ENCODE measurements around the gene DESI2.
A peak's percentile ranks its signal among the peaks of the same experiment; 100 is the strongest.

DESI2 gene

DNA sequence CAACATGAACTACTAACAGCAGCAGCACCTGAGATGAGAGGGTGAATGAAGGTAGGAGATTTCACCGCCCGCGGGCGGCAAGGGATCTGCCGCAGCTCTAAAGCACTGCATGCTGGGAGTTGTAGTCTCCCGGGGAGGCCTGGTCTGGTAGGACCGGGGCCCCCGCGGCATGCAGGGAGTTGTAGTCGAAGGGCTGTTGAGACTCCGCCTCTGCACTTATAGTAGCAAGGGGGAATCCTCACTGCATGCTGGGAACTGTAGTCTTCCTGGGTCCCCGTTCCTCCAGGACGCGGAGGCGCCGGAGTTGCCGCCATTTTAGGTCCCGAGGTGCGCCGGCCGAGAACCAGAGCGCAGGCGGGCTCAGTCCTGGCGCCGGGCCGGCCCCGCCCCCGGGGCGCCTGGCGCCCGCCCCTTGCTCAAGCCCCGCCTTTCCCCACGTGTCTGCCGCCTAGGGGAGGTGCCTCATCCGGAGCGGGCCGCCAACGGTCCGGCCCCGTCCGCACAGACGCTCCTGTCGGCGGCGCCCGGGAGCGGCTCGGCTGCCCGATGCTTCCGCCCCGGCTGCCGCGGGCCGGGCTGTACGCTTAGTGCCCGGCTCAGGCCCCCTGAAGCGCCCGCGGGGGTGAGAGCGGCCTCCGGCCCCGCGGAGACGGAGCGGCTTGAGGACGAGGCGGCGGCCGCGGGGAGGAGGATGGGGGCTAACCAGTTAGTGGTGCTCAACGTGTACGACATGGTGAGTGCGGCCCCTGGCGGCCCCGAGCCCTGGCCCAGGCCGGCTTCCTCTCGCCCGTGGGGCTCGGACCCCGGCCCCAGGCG, at the start of gene DESI2:
TSS of gene DESI2 (plus strand) at position 504 of the 816 bp plus-strand sequence. CDS start at position 692, 188 bp downstream.
- Histone ChIP-seq H3K9me3 (ENCODE audit: control insufficient read depth in 2 of 2, low read length in 2 of 2) (no peaks in the 10 kb centered on the region), H3K4me1 (ENCODE audit: control insufficient read depth, insufficient read depth, low read length) (peaks cover 5% of the 10 kb centered on the region), H3K4me3 (ENCODE audit: low read length in 2 of 2) (peak within 1 kb of the TSS; percentile 82 to 93), H3K27ac (ENCODE audit: low read length) (peak within 1 kb of the TSS; percentile 78), H3K27me3 (ENCODE audit: control insufficient read depth in 1 of 2, insufficient read depth in 2 of 2, low read length in 2 of 2) (no peaks in the 10 kb centered on the region), H3K36me3 (ENCODE audit: control insufficient read depth in 2 of 2, insufficient read depth in 2 of 2, low read length in 2 of 2) (no peaks in the 10 kb centered on the region), H3K9ac (ENCODE audit: low read length in 2 of 2) (peak within 1 kb of the TSS; percentile 83 to 91)

DNA sequence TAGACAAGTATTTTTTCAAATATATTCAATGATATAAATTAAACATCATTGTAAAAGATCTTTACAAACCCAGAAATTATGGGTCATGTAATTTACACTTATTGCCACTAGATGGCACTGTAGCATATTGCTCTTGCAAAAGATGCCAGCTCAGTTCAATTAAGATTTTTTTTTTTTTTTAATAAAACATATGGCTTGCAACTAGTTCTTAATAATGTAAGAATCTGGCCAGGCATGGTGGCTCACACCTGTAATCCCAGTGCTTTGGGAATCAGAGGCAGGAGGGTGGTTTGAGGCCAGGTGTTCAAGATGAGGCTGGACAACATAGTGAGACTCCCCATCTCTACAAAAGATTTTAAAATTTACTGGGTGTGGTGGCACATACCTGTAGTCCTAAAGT, 49.4 kb upstream of the DESI2 start:
- H3K27me3 ChIP-seq (ENCODE audit: control insufficient read depth in 1 of 2, insufficient read depth in 2 of 2, low read length in 2 of 2), result peaks cover 0 to 2% of the 10 kb centered on the region in 2 donors
- H3K9me3 ChIP-seq (ENCODE audit: control insufficient read depth in 2 of 2, low read length in 2 of 2), result no peaks in the 10 kb centered on the region
- H3K4me3 ChIP-seq (ENCODE audit: low read length in 2 of 2), result no peak overlapping the region
- no peaks in the 10 kb centered on the region for H3K4me1 ChIP-seq (ENCODE audit: control insufficient read depth, insufficient read depth, low read length)
- H3K9ac ChIP-seq (ENCODE audit: low read length in 2 of 2), result no peak overlapping the region
- H3K27ac ChIP-seq (ENCODE audit: low read length), result no peak overlapping the region
- no peaks in the 10 kb centered on the region for H3K36me3 ChIP-seq (ENCODE audit: control insufficient read depth in 2 of 2, insufficient read depth in 2 of 2, low read length in 2 of 2)

DNA sequence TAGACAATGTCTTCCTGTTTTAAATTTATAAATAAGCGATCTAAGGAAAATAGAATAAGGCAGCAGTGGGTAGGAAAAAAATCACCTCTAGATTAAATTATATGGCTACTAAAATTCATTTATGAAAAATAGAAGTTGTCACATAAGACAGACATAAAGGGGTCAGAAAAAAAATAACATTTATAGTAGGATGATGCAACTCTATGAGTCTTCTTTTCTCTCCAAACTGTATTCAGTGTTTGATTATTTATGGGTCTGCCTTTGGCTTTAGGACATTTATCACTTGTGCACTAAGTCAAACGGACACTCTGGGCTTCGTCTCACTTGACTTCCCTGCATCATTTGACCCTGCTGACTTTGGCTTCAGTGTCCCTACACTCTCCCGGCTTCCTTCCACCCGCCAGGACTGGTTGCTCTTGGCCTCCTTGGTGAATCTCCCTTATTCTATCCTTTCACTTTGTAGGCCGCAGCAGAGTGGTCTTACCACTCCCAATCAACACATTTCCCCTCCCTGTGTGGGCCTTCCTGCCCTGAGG, 47.0 kb upstream of the DESI2 start:
- no peak overlapping the region for H3K4me3 ChIP-seq (ENCODE audit: low read length in 2 of 2)
- peaks cover 0 to 2% of the 10 kb centered on the region in 2 donors for H3K27me3 ChIP-seq (ENCODE audit: control insufficient read depth in 1 of 2, insufficient read depth in 2 of 2, low read length in 2 of 2)
- no peaks in the 10 kb centered on the region for H3K9me3 ChIP-seq (ENCODE audit: control insufficient read depth in 2 of 2, low read length in 2 of 2)
- no peaks in the 10 kb centered on the region for H3K4me1 ChIP-seq (ENCODE audit: control insufficient read depth, insufficient read depth, low read length)
- no peak overlapping the region for H3K9ac ChIP-seq (ENCODE audit: low read length in 2 of 2)
- H3K27ac ChIP-seq (ENCODE audit: low read length), result no peak overlapping the region
- H3K36me3 ChIP-seq (ENCODE audit: control insufficient read depth in 2 of 2, insufficient read depth in 2 of 2, low read length in 2 of 2), result no peaks in the 10 kb centered on the region

DNA sequence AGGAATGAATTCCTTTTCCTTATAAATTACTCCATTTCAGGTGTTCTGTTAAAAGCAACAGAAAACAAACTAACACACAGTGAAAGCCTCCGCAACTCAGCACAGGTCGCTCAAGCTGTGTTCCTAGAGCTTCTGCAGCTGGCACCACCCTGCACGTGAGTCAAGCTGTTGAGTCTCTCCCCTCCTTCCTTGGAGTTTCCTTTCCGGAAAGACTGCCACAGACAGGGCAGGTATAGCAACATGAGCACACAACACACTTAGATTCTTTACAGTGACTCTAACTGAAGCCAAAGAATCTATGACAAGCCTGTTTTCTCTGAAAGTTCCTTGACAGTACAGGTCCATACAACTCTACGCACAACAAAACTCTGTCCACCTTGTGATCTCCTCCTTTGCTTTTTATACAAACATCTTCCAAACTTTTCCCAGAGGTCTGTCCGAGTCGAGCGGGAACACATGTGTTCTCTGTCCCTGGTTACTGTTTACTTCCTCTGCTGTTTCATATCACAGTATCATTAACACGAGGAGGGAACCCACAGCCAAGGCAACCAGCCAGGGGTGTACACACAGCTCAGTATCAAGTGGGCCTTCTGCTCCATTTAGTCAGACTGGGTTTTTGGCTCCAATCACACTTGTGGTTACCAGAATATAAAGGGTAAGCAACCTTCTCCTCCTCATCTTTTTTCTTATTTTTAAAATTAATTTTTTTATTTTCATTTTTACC, 38.7 kb upstream of the DESI2 start:
- Histone ChIP-seq H3K27me3 (ENCODE audit: control insufficient read depth in 1 of 2, insufficient read depth in 2 of 2, low read length in 2 of 2) (no peaks in the 10 kb centered on the region), H3K9ac (ENCODE audit: low read length in 2 of 2) (no peak overlapping the region), H3K4me1 (ENCODE audit: control insufficient read depth, insufficient read depth, low read length) (peaks cover 5% of the 10 kb centered on the region), H3K4me3 (ENCODE audit: low read length in 2 of 2) (no peak overlapping the region), H3K36me3 (ENCODE audit: control insufficient read depth in 2 of 2, insufficient read depth in 2 of 2, low read length in 2 of 2) (peaks cover 0 to 2% of the 10 kb centered on the region in 2 donors), H3K9me3 (ENCODE audit: control insufficient read depth in 2 of 2, low read length in 2 of 2) (no peaks in the 10 kb centered on the region), H3K27ac (ENCODE audit: low read length) (peak overlapping the region; percentile 8)

DNA sequence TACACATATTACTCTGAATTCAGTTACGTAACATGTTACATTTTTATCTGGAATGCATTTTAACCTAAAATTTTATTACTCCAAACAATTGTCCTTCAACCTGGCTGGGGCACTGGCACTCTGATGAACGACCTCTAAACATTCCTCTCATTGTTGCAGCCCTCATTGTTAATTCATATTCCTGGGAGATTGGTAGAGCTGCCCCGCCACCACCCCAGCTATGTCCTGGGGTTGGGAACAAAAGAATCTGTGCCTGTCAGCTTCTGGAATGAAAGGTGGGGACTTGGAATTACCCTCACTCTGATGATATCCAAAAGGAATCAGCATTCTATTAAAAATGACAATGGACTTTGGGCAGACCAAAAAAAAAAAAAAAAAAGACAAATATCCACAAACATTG, 38.0 kb upstream of the DESI2 start:
- Histone ChIP-seq H3K27me3 (ENCODE audit: control insufficient read depth in 1 of 2, insufficient read depth in 2 of 2, low read length in 2 of 2) (no peaks in the 10 kb centered on the region), H3K4me1 (ENCODE audit: control insufficient read depth, insufficient read depth, low read length) (peaks cover 5% of the 10 kb centered on the region), H3K36me3 (ENCODE audit: control insufficient read depth in 2 of 2, insufficient read depth in 2 of 2, low read length in 2 of 2) (peaks cover 0 to 2% of the 10 kb centered on the region in 2 donors), H3K4me3 (ENCODE audit: low read length in 2 of 2) (no peak overlapping the region), H3K9ac (ENCODE audit: low read length in 2 of 2) (no peak overlapping the region), H3K9me3 (ENCODE audit: control insufficient read depth in 2 of 2, low read length in 2 of 2) (no peaks in the 10 kb centered on the region), H3K27ac (ENCODE audit: low read length) (no peak overlapping the region)

DNA sequence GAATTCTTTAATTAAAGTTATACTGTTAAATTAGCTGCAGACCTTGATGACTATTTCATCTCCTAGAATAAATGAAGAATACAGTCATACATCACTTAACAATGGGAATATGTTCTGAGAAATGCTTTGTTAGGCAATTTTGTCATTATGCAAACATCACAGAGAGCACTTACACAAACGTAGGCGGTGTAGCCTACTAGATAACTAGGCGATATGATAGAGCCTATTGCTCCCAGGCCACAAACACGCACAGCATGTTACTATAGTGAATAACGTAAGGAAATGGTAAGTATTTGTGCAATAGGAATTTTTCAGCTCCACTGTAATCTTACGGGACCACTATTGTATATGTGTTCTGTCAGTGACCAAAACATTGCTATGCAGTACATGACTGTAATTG, 37.6 kb upstream of the DESI2 start:
- Histone ChIP-seq H3K4me1 (ENCODE audit: control insufficient read depth, insufficient read depth, low read length) (peaks cover 5% of the 10 kb centered on the region), H3K9me3 (ENCODE audit: control insufficient read depth in 2 of 2, low read length in 2 of 2) (no peaks in the 10 kb centered on the region), H3K36me3 (ENCODE audit: control insufficient read depth in 2 of 2, insufficient read depth in 2 of 2, low read length in 2 of 2) (peaks cover 0 to 2% of the 10 kb centered on the region in 2 donors), H3K9ac (ENCODE audit: low read length in 2 of 2) (no peak overlapping the region), H3K27me3 (ENCODE audit: control insufficient read depth in 1 of 2, insufficient read depth in 2 of 2, low read length in 2 of 2) (no peaks in the 10 kb centered on the region), H3K27ac (ENCODE audit: low read length) (no peak overlapping the region), H3K4me3 (ENCODE audit: low read length in 2 of 2) (no peak overlapping the region)

DNA sequence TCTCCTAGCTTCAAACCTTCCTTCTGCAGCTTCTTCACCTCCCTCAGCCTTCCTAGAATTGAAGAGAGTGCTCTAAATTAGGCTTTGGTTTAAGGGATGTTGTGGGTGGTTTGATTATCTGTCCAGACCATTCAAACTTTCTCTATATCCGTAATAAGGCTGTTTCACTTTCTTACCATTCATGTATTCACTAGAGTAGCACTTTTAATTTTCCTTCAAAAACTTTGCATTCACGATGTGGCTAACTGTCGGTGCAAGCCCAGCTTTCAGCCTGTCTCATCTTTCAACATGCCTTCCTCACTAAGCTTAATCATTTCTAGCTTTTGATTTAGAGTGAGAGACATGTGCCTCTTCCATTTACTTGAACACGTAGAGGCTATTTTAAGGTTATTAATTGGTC, 26.2 kb upstream of the DESI2 start:
- no peaks in the 10 kb centered on the region for H3K4me1 ChIP-seq (ENCODE audit: control insufficient read depth, insufficient read depth, low read length)
- H3K9me3 ChIP-seq (ENCODE audit: control insufficient read depth in 2 of 2, low read length in 2 of 2), result no peaks in the 10 kb centered on the region
- H3K27ac ChIP-seq (ENCODE audit: low read length), result no peak overlapping the region
- no peaks in the 10 kb centered on the region for H3K27me3 ChIP-seq (ENCODE audit: control insufficient read depth in 1 of 2, insufficient read depth in 2 of 2, low read length in 2 of 2)
- no peak overlapping the region for H3K9ac ChIP-seq (ENCODE audit: low read length in 2 of 2)
- H3K4me3 ChIP-seq (ENCODE audit: low read length in 2 of 2), result no peak overlapping the region
- H3K36me3 ChIP-seq (ENCODE audit: control insufficient read depth in 2 of 2, insufficient read depth in 2 of 2, low read length in 2 of 2), result no peaks in the 10 kb centered on the region

DNA sequence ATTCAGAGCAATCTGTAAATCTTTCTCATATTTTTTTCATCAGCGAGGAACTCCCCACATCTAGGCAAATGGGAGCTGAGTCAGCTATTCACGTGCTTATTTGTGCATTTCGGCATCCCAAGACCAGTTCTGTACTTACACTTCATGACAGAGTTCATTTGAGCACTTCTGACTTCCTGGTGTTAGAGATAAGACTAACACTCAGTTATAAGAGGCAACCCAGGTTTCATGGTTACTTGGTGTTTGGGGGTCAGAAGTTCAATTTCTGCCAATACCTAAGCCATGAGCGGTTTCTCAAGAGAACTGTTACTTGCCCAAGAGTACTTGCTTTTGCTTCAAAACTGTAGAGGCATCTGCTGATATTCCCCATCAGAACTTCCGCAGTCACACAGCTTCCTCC, 24.1 kb upstream of the DESI2 start:
- Histone ChIP-seq H3K36me3 (ENCODE audit: control insufficient read depth in 2 of 2, insufficient read depth in 2 of 2, low read length in 2 of 2) (no peaks in the 10 kb centered on the region), H3K9me3 (ENCODE audit: control insufficient read depth in 2 of 2, low read length in 2 of 2) (no peaks in the 10 kb centered on the region), H3K4me3 (ENCODE audit: low read length in 2 of 2) (no peak overlapping the region), H3K27me3 (ENCODE audit: control insufficient read depth in 1 of 2, insufficient read depth in 2 of 2, low read length in 2 of 2) (no peaks in the 10 kb centered on the region), H3K4me1 (ENCODE audit: control insufficient read depth, insufficient read depth, low read length) (no peaks in the 10 kb centered on the region), H3K27ac (ENCODE audit: low read length) (no peak overlapping the region), H3K9ac (ENCODE audit: low read length in 2 of 2) (no peak overlapping the region)

DNA sequence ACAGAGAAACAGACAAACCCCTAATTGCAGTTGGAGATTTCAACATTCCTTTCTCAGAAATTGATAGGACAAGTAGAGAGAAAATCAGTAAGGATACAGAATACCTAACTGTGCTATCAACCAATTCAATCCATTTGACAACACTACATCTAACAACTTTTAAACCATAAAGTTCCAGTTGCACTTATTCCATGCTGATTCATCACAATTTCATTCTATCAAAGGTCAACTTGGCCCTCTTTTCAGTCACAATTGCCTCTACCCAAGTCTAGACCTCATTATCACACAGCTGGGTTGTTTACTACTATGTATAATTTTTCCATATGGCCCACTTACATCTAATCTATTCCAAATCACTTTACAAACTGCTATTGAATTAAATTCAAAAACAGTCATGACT, 19.8 kb upstream of the DESI2 start:
- Histone ChIP-seq H3K9ac (ENCODE audit: low read length in 2 of 2) (no peak overlapping the region), H3K27ac (ENCODE audit: low read length) (no peak overlapping the region), H3K9me3 (ENCODE audit: control insufficient read depth in 2 of 2, low read length in 2 of 2) (no peaks in the 10 kb centered on the region), H3K4me3 (ENCODE audit: low read length in 2 of 2) (no peak overlapping the region), H3K27me3 (ENCODE audit: control insufficient read depth in 1 of 2, insufficient read depth in 2 of 2, low read length in 2 of 2) (no peaks in the 10 kb centered on the region), H3K36me3 (ENCODE audit: control insufficient read depth in 2 of 2, insufficient read depth in 2 of 2, low read length in 2 of 2) (no peaks in the 10 kb centered on the region), H3K4me1 (ENCODE audit: control insufficient read depth, insufficient read depth, low read length) (no peaks in the 10 kb centered on the region)

DNA sequence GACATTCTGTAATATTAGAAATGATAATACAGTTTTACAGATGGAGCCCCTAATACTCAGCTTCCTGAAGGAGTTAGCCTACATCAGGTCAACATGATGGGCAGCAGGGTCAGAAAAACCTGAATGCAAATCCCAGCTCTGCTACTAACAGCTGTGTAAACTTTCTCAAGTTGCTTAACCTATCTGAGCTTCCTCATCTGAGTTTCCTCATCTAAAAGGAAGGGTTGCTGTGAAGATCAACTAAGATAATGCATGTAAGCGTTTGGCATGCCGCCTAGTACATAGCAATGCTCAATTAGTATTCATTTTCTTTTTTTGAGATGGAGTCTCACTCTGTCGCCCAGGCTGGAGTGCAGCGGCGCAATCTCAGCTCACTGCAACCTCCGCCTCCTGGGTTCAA, 18.4 kb upstream of the DESI2 start:
- H3K9ac ChIP-seq (ENCODE audit: low read length in 2 of 2), result no peak overlapping the region
- H3K4me1 ChIP-seq (ENCODE audit: control insufficient read depth, insufficient read depth, low read length), result no peaks in the 10 kb centered on the region
- no peaks in the 10 kb centered on the region for H3K36me3 ChIP-seq (ENCODE audit: control insufficient read depth in 2 of 2, insufficient read depth in 2 of 2, low read length in 2 of 2)
- H3K27me3 ChIP-seq (ENCODE audit: control insufficient read depth in 1 of 2, insufficient read depth in 2 of 2, low read length in 2 of 2), result no peaks in the 10 kb centered on the region
- H3K27ac ChIP-seq (ENCODE audit: low read length), result no peak overlapping the region
- H3K9me3 ChIP-seq (ENCODE audit: control insufficient read depth in 2 of 2, low read length in 2 of 2), result no peaks in the 10 kb centered on the region
- no peak overlapping the region for H3K4me3 ChIP-seq (ENCODE audit: low read length in 2 of 2)

All from stomach smooth muscle (tissue), 2 donors.